ENCODE results near the gene FIBIN. TPM values are rescaled to one million over a fixed set of nuclear protein-coding genes. Genes with fewer than 3 reads are reported as not detected.
"Not testable (repeated sequence)": the region's sequence is repeated elsewhere in the genome, so short reads cannot be mapped to it uniquely, and the experiment has no call there.

Gene FIBIN
- total RNA-seq, 1 experiment from 2014 or later, result 0.98 TPM

- peak; percentile 33 for DNase-seq (ENCODE audit: low read depth)
These were observed 17.5 kb upstream of the FIBIN start for GRCh38 chr11:26976389-26976788.

GRCh38 chr11:26977209-26977608, 16.7 kb upstream of the FIBIN start:
- not testable (repeated sequence) for DNase-seq (ENCODE audit: low read depth)

- DNase-seq (ENCODE audit: low read depth), result no peak
These were observed 10.3 kb upstream of the FIBIN start for GRCh38 chr11:26983645-26984044.

GRCh38 chr11:26985470-26985869, 8.4 kb upstream of the FIBIN start:
- DNase-seq (ENCODE audit: low read depth), result no peak

- no peak for DNase-seq (ENCODE audit: low read depth)
These were observed 8.0 kb upstream of the FIBIN start for GRCh38 chr11:26985943-26986342.

- DNase-seq (ENCODE audit: low read depth), result no peak
These were observed 6.6 kb upstream of the FIBIN start for GRCh38 chr11:26987272-26987671.

- DNase-seq (ENCODE audit: low read depth), result no peak
These were observed 6.2 kb upstream of the FIBIN start for GRCh38 chr11:26987731-26988130.

- peak; percentile 80 for DNase-seq (ENCODE audit: low read depth)
These were observed 1.8 kb upstream of the FIBIN start for GRCh38 chr11:26992031-26992541.

- no peak for DNase-seq (ENCODE audit: low read depth)
These were observed 751 bp downstream of the FIBIN start for GRCh38 chr11:26994631-26995095.

GRCh38 chr11:26995701-26996460, 2.0 kb downstream of the FIBIN start:
- no peak for DNase-seq (ENCODE audit: low read depth)

- DNase-seq (ENCODE audit: low read depth), result no peak
These were observed 3.5 kb downstream of the FIBIN start for GRCh38 chr11:26997378-26997777.

GRCh38 chr11:27001136-27001730, 7.3 kb downstream of the FIBIN start:
- peak; percentile 21 for DNase-seq (ENCODE audit: low read depth)

- no peak for DNase-seq (ENCODE audit: low read depth)
These were observed 8.5 kb downstream of the FIBIN start for GRCh38 chr11:27002431-27002830.

- no peak for DNase-seq (ENCODE audit: low read depth)
These were observed 8.9 kb downstream of the FIBIN start for GRCh38 chr11:27002838-27003237.

- DNase-seq (ENCODE audit: low read depth), result no peak
These were observed 10.2 kb downstream of the FIBIN start for GRCh38 chr11:27004103-27004502.

- no peak for DNase-seq (ENCODE audit: low read depth)
These were observed 15.1 kb downstream of the FIBIN start for GRCh38 chr11:27008811-27009535.

GRCh38 chr11:27011560-27012233, 17.8 kb downstream of the FIBIN start:
- DNase-seq (ENCODE audit: low read depth), result no peak

GRCh38 chr11:27012234-27012921, 18.5 kb downstream of the FIBIN start:
- DNase-seq (ENCODE audit: low read depth), result peak; percentile 82

GRCh38 chr11:27013781-27014361, 20.0 kb downstream of the FIBIN start:
- peak; percentile 8 for DNase-seq (ENCODE audit: low read depth)

- no peak for DNase-seq (ENCODE audit: low read depth)
These were observed 25.1 kb downstream of the FIBIN start for GRCh38 chr11:27018902-27019529.
